GM21717 (cell line): ENCODE data around the gene GZMM.

Experiments used
- ATAC-seq: cut with Tn5 transposase; IDR thresholded peaks from one replicate; pipeline ENCODE4 v1.9.1; 2021; ENCODE audit warnings: mild to moderate bottlenecking, moderate library complexity; ENCODE audit not compliant: unreplicated experiment

GZMM gene

GRCh38 chr19:594265-594870 lies 50.5 kb downstream of the GZMM start:
- ATAC-seq, result no peak

DNA sequence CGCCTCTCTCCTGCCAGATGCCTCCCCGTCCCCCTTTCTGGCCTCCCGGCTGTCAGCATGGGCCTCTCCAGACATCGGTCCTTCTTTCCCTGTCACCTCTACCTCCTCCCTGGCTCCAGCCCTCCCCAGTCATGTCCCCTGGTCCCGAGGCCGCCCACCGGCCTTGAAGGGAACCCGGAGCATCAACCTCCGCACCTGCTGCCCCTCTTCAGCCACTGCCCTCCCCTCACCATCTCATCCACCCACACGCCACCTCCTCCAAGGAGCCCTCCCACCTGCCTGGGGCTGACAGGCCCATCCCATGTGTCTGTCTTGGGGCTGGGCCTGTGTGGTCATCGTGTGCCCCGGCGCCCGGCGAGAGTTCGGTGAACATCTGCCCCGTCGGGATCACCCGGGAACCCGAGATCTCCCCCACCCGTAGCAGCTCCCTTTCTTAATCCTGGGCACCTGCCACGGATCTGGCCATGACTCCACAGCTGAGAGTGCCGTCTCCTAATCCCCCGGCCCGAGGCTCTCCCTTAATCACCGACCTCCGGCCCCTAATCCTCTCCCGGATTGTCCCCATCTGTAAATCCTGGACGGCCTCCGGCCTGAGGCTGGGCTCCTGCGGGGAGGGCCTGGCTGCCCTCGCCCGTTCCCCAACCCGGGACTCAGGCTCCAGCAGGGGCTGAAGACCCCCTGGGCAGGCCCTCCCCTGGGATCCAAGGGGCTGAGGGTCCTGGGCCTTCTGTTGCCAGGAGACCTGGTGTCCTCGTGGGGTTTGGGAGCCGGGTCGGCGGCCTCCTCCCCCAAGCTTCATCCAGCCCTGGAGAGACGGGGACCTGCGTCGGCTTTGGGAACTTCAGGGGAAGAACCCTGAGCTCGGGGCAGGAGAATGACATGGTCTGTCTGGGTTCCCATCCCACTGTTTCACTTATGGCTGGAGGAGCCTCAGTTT lies 51.7 kb downstream of the GZMM start:
- no peak for ATAC-seq

GRCh38 chr19:596263-596655 lies 52.4 kb downstream of the GZMM start:
- ATAC-seq, result no peak

- ATAC-seq, result no peak
These were observed 53.8 kb downstream of the GZMM start for GRCh38 chr19:597406-598315.
